HG02884 (cell line): ENCODE data around the gene LAMB4.

ENCODE experiments used
- ATAC-seq: cut with Tn5 transposase; IDR thresholded peaks from one replicate; pipeline ENCODE4 v1.9.1; 2021; ENCODE audit warnings: mild to moderate bottlenecking, moderate library complexity; ENCODE audit not compliant: unreplicated experiment

LAMB4 gene

DNA sequence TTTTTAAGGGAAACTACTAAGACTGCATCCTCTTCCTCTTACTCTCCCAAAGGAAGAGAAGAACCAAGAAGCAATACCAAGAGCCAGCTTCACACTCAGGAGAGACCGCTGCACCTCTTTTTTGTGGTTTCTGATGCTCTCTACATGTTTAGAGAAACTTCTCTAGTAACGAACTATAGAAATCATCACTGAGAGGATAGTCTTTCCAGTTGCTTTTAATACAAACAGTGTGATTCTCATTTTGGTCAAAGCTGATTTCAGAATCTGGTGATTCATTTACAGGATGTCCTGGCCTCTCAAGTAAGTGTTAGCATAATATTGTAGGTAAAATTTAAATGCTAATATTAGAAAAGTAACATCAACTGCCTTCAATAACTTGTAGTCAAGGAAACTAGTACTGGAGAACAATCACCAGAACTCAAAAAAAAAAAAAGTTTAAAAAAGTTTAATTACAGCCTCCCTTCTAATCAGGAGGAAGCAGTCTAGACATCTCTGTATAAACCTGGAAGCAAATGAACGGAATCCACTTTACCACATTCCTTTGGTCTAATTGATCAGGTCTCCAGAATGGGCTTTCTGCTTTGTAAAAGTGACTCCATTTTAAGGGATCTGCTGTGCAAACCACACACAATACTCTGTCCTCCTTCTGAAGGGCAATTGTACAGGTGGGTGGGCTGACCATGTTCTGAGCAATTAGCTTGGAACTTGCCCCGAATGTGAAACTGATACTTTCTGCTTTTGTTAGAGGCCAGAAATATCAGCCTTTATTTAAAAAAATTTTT is 130.2 kb downstream of the LAMB4 start:
- ATAC-seq, result no peak

DNA sequence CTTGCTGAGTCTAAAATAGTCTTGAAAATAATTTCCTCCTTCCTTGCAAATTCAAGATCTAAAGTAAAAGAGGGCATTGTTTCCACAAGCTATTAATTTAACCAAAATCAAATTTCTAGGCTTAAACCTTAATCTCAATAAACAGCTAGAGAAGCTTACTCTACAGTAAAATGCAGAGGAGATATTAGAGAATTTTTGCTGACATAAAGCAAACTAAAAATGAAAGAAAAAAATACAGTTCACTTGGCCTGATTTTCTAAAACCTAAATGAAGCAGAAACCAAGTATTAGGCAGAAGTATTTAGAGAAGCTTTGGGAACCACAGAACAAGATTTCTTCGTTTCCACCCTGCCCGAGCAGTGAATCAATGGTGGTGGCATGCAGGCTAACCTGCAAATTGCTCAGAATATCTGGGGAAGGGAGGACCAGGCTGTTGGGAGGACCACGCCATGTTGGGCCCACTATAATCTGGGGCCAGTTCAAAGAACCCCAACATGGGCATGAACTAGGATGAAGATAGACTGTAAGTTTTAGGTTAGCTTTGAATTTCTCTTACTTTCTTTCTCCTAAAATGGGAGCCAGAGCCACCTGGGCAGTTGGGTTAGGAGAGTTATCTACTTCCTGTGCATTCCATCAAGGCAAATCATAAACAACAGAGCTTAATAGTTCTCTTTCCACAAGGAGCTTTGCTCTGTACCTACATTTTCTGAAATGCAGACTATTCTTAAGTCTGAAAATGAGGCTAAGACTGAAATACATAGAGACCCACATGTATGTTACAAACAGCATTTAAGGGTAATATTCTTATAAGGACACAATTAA is 131.3 kb downstream of the LAMB4 start:
- no peak for ATAC-seq

DNA sequence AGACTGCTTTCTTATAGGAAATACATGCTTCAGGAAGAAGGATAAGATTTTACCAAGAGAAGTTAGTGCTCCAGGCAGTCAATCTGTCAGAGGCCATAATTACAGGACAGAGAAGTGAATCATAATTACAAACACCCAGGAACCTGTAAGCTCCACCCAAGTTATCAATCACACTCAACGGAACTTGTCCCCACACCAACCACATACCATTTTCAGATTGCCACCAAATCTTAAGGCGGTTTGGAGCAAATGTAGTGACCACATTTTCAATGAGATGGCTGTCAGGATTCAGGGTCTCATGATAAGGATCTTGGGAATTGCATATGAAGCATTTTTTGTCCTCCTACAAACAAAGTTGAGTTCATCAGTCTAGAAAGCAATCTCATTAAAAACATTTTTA is 132.0 kb downstream of the LAMB4 start:
- ATAC-seq, result no peak

- no peak for ATAC-seq
These were observed 133.9 kb downstream of the LAMB4 start for GRCh38 chr7:107996072-107996882.

GRCh38 chr7:107995184-107996071 is 134.7 kb downstream of the LAMB4 start:
- no peak for ATAC-seq

- no peak for ATAC-seq
These were observed 135.6 kb downstream of the LAMB4 start for GRCh38 chr7:107994421-107995030.

DNA sequence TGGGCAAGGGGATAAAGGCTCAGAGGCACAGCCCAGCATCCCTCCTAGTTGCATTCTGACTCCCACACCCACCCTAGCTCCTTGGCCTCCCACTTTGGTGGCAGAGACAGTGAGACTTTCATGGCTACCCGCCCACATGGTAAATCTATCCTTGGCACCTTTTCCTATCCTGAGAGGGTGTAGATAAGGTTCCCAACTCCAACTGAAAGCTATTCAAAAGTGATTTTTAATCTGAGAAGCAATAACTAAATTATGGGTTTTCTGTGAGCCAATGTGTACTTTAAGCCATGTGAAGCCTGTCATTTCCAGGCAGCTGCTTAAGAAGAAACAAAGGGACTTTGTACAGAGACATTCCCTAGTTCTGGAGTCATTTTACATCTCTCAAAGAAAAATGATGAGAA is 136.3 kb downstream of the LAMB4 start:
- no peak for ATAC-seq

DNA sequence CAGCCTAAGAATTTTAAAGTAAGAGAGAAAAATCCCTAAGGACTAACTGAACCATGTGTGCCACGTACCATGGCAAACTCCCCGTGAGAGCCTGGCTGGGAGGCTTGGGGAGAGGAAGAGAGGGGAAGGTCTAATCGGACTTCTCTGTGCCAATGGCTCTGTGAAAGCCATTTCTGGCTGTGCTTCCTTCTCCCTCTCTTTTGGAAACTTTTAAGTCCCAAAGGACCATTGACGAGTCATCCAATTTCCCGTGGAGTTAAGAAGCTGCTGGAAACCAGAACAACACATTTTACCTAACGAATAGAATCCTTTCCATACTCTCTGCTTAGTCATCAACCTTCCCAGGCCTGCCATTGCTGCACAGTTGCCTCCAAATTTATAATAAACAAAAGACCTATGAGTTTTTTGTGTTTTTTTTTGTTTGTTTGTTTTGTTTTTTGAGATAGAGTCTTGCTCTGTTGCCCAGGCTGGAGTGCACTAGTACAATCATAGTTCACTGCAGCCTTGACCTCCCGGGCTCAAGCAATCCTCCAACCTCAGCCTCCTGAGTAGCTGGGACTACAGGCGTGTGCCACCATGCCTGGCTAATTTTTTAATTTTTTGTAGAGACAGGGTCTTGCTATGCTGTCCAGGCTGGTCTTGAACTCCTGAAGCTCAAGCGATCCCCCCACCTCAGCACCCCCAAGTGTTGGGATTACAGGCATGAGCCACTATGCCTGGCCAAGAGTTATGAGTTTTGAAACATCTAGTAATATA is 140.4 kb downstream of the LAMB4 start:
- ATAC-seq, result no peak

- no peak for ATAC-seq
These were observed 147.2 kb downstream of the LAMB4 start for GRCh38 chr7:107982918-107983389.

DNA sequence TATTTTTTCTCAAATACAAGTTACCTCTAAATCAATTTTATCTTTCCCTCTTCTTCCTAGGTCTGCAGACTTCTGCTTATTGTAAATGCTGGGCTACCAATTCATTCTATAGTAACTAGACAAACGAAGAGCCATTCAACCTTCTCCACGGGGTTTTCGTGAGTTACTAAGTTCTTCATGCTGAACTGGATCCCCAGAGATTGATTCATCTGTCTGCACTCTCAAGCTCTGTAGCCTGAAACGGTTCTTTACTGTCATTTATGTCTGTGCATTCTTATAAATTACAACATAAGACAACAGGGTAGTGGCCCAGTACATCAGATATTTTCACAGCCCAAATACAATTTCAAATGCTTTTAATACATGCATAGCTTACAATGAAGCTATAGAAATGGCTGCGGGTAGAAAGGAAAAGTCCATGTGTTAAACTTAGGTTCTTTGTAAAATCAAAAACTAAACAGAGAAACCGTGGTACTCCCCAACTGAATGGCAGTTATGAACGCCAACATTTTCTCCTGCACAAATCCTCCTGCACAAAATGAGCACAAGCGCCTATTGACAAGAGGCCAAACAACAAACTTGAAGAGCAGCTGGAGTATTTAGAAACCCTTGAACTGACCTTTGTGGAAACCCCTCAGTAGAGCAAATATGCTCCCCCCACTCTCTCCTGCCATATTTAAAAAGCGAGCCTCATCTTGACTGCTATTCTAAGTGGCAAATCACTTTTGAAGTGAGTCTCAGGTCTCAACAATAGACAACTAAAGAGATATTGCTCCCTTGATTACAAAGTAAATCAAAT is 147.9 kb downstream of the LAMB4 start:
- ATAC-seq, result no peak

GRCh38 chr7:107981466-107981865 is 148.7 kb downstream of the LAMB4 start:
- ATAC-seq, result no peak

GRCh38 chr7:107980671-107981190 is 149.4 kb downstream of the LAMB4 start:
- no peak for ATAC-seq

GRCh38 chr7:107980171-107980570 is 150.0 kb downstream of the LAMB4 start:
- ATAC-seq, result no peak

DNA sequence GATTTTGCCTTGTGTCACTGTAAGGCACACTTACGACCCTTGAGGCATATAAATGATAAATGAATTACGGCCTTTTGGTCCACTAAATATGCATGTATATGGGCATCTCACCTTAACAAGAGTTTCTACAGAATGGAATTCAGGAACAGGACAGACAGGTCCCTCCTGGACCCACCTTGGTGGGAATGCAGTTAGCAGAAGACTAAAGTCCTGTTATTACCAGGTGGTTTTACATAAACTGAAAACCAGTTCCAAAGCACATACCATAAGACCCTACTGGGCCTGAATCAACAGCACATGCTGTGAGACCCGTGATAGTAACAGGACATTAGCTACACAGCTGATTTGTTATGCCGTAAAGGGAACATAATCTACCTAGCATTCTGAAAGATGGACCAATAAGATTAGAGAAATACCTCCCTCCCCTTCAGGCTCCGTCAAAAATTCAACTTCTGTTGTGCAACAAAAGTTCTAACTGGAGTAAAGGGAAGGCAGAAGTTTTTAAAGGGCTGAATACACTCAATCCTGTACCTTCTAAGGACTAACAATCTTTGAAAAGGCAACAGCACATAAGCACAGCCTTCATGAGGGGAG is 151.2 kb downstream of the LAMB4 start:
- no peak for ATAC-seq

DNA sequence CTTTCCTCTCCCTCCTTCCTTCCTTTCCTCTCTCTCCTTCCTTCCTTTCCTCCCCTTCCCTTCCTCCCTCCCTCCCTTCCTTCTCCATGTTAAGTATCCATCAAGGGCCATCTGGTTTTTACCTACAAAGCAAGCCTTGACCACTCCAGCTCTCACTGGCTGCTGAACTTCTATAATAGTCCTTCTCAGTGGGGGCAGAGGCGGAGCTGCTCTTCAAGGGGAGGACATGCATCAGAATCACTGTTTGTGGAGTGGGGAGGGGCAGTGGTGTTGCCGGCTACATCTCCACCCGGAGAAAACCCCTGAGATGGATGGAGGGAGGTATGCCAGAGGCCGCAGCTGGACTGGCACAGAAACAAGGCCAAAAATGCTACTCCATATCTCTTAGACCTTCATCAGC is 153.1 kb downstream of the LAMB4 start:
- no peak for ATAC-seq

DNA sequence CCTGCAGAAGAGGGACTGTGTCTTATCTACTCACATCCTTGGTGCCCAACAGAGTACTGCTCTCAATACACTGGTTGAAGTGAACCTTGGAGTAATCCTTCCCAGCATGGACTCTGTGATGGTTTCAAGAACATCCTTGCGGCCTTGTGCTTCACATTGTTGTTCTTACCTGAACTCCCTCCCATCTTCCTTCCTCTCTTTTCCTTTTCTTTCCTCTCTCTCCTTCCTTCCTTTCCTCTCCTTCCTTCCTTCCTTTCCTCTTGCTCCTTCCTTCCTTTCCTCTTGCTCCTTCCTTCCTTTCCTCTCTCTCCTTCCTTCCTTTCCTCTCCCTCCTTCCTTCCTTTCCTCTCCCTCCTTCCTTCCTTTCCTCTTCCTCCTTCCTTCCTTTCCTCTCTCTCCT is 153.5 kb downstream of the LAMB4 start:
- ATAC-seq, result no peak

DNA sequence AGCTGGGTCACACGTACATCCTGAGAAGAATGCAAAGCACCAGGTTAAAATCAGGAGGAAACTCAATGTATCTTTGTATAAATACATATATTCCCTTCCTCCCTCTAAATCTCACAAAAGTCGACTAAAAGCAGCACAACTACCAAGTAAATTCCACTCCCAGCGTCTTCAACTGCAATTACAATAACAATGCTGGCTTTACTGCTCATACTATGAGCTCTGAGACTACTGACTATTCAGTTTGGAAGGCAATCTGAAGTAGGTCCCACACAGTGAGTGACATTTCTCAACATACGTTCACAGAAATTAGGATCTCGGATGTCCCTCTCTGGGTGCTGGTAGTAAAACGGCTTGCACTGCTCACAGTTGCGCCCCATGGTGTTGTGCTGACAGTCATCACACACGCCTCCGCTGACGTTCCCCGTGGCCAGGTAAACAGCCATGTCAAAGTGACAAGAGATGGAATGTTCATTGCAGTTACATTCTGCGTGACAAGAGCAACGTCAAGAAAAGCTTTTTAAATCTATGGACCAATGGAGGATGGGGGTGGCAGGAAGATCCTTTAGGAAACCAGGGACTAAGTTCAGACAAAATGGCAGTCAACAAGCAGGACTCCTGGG is 154.7 kb downstream of the LAMB4 start:
- ATAC-seq, result no peak
